Ishikawa (cell line): ENCODE measurements around the gene DAP.

Source experiments
- CEBPB ChIP-seq: IDR thresholded peaks from 2 replicates; pipeline ENCODE4 v1.6.1; 2012
- CREB1 ChIP-seq: IDR thresholded peaks from 2 replicates; pipeline ENCODE4 v1.6.1; 2012; ENCODE audit warnings: low read depth
- EGR1 ChIP-seq: IDR thresholded peaks from 2 replicates; pipeline ENCODE4 v1.6.1; 2012
- EP300 ChIP-seq: IDR thresholded peaks from 2 replicates; pipeline ENCODE4 v1.6.1; 2012; ENCODE audit warnings: borderline replicate concordance
- FOXM1 ChIP-seq: IDR thresholded peaks from 2 replicates; pipeline ENCODE4 v1.6.1; 2012; ENCODE audit warnings: low read depth, borderline replicate concordance
- NFIC ChIP-seq: IDR thresholded peaks from 2 replicates; pipeline ENCODE4 v1.6.1; 2012
- RAD21 ChIP-seq: IDR thresholded peaks from 2 replicates; pipeline ENCODE4 v1.6.1; 2012; ENCODE audit warnings: low read depth
- TAF1 ChIP-seq: IDR thresholded peaks from 2 replicates; pipeline ENCODE4 v1.6.1; 2012; ENCODE audit warnings: low read depth, mild to moderate bottlenecking
- TCF12 ChIP-seq: IDR thresholded peaks from 2 replicates; pipeline ENCODE4 v1.6.1; 2012; ENCODE audit warnings: low read depth
- TEAD4 ChIP-seq: IDR thresholded peaks from 2 replicates; pipeline ENCODE4 v1.6.1; 2012
- YY1 ChIP-seq: IDR thresholded peaks from 2 replicates; pipeline ENCODE4 v1.6.1; 2012; ENCODE audit warnings: low read depth
- ZBTB7A ChIP-seq: IDR thresholded peaks from 2 replicates; pipeline ENCODE4 v1.6.1; 2012; ENCODE audit warnings: low read depth
- TF ChIP-seq, protein P1 (sequence below): IDR thresholded peaks from 2 replicates; pipeline ENCODE4 v1.6.1; 2012; ENCODE audit warnings: low read depth, mild to moderate bottlenecking
- TF ChIP-seq, protein P2 (sequence below): IDR thresholded peaks from 2 replicates; pipeline ENCODE4 v1.6.1; 2012
- TF ChIP-seq, protein P3 (sequence below): IDR thresholded peaks from 2 replicates; pipeline ENCODE4 v1.6.1; 2012

The DAP gene

DNA sequence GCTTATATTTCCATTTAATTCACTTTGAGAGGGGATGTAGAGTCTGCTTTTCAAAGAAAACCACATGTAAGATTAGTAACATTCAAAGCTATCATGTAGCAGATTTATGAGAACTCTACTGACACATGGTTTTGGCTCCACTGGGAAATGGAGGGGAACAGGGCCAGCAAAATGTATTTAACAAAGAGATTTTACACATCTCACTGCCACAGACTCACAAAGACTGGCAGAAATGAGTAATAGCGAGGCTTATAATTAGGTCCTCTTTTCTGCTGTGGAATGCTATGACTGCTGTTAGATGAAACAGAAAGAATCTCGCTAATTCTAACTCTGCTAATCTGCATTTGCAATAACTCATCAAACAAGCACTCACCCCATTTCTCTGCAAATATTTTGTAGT, 4.5 kb downstream of the DAP start:
- TF ChIP-seq TAF1 (no peak), TCF12 (no peak), EP300 (no peak), CREB1 (no peak), EGR1 (no peak), RAD21 (no peak), YY1 (no peak), CEBPB (no peak), NFIC (no peak), TEAD4 (no peak), ZBTB7A (no peak), FOXM1 (no peak)
- TF ChIP-seq, protein P1, sequence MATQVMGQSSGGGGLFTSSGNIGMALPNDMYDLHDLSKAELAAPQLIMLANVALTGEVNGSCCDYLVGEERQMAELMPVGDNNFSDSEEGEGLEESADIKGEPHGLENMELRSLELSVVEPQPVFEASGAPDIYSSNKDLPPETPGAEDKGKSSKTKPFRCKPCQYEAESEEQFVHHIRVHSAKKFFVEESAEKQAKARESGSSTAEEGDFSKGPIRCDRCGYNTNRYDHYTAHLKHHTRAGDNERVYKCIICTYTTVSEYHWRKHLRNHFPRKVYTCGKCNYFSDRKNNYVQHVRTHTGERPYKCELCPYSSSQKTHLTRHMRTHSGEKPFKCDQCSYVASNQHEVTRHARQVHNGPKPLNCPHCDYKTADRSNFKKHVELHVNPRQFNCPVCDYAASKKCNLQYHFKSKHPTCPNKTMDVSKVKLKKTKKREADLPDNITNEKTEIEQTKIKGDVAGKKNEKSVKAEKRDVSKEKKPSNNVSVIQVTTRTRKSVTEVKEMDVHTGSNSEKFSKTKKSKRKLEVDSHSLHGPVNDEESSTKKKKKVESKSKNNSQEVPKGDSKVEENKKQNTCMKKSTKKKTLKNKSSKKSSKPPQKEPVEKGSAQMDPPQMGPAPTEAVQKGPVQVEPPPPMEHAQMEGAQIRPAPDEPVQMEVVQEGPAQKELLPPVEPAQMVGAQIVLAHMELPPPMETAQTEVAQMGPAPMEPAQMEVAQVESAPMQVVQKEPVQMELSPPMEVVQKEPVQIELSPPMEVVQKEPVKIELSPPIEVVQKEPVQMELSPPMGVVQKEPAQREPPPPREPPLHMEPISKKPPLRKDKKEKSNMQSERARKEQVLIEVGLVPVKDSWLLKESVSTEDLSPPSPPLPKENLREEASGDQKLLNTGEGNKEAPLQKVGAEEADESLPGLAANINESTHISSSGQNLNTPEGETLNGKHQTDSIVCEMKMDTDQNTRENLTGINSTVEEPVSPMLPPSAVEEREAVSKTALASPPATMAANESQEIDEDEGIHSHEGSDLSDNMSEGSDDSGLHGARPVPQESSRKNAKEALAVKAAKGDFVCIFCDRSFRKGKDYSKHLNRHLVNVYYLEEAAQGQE = no peak
- TF ChIP-seq, protein P2, sequence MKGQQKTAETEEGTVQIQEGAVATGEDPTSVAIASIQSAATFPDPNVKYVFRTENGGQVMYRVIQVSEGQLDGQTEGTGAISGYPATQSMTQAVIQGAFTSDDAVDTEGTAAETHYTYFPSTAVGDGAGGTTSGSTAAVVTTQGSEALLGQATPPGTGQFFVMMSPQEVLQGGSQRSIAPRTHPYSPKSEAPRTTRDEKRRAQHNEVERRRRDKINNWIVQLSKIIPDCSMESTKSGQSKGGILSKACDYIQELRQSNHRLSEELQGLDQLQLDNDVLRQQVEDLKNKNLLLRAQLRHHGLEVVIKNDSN = no peak
- TF ChIP-seq, protein P3, sequence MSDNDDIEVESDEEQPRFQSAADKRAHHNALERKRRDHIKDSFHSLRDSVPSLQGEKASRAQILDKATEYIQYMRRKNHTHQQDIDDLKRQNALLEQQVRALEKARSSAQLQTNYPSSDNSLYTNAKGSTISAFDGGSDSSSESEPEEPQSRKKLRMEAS = no peak

DNA sequence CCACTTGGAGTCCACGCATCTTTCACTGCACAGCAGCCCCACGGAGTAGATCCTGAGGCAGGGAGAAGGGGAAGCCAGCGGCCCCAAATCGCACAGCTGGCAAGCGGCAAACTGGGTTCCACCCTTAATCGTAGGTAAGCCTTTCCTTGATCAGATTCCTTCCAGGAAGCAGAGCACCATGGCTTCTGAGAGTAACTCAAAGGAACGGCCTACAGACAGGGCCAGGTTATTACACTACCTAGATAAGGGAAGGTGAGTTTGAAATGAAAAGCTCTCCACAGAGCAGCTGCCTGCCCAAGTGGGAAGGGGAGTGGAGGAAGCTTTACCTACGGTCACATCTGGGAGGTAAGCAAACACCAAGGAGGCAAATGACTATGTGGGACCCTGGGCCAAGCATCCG, 7.9 kb downstream of the DAP start:
- TF ChIP-seq YY1 = no peak
- TF ChIP-seq, protein P2 = no peak
- TF ChIP-seq CEBPB = no peak
- no peak for TF ChIP-seq EGR1
- TF ChIP-seq NFIC = no peak
- no peak for TF ChIP-seq TCF12
- TF ChIP-seq CREB1 = no peak
- no peak for TF ChIP-seq FOXM1
- no peak for TF ChIP-seq TAF1
- TF ChIP-seq, protein P1 = no peak
- no peak for TF ChIP-seq TEAD4
- TF ChIP-seq RAD21 = no peak
- TF ChIP-seq, protein P3 = no peak
- TF ChIP-seq EP300 = no peak

DNA sequence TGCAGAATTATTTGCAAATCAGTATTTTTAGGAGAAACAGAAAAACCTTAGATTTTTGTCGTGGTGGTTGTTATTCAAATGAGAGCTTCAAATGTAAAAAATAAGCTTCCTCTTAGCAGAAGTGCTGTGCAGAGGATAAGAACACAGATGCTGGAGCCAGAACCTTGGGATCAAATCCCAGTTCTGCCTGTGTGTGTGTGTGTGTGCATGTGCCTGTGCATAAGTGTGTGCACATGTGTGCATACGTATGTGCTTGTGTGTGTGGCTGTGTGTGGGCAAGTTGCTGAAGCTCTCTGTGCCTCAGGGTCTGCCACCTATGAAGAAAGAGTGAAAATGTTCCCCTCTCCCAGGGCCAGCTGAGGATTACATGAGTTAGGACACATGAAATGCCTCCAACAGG, 8.6 kb downstream of the DAP start:
- TF ChIP-seq CEBPB (no peak), RAD21 (no peak), EGR1 (no peak)

- TF ChIP-seq CEBPB (no peak), RAD21 (no peak), TAF1 (no peak), TCF12 (no peak), YY1 (no peak), NFIC (no peak), FOXM1 (no peak), EGR1 (no peak), EP300 (no peak), CREB1 (no peak), ZBTB7A (no peak), TEAD4 (no peak)
- TF ChIP-seq, protein P1 = no peak
- TF ChIP-seq, protein P2 = no peak
- TF ChIP-seq, protein P3 = no peak
Observed at GRCh38 chr5:10750909-10751308, 10.1 kb downstream of the DAP start.
